HG03097 (cell line): ENCODE measurements around the gene SGTB.
"Not testable (repeated sequence)": the region's sequence is repeated elsewhere in the genome, so short reads cannot be mapped to it uniquely, and the experiment has no call there.

Source experiments
- ATAC-seq: cut with Tn5 transposase; IDR thresholded peaks from one replicate; pipeline ENCODE4 v1.9.1; 2021; ENCODE audit not compliant: unreplicated experiment, low FRiP score

SGTB gene

DNA sequence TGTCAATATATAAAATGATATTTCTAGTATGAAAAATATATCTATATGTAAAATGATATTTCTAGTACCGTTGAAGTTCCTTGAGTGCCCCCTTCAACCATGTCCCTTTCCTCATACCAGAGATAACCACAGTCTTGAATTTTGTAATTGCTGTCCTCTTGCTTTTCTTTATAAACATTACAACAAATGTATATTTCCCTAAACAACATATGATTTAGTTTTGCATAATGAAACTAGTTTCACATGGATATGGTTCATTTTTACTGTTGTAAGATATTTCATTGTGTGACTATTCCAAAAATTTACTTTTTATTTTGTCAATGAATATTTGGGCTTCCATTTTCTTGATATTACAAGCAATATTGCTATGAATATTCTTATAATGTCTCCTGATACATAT lies 14.1 kb upstream of the SGTB start:
- no peak for ATAC-seq

- ATAC-seq, result no peak
These were observed 13.0 kb upstream of the SGTB start for GRCh38 chr5:65734921-65735320.

- ATAC-seq, result not testable (repeated sequence)
These were observed 12.4 kb upstream of the SGTB start for GRCh38 chr5:65734196-65734775.

DNA sequence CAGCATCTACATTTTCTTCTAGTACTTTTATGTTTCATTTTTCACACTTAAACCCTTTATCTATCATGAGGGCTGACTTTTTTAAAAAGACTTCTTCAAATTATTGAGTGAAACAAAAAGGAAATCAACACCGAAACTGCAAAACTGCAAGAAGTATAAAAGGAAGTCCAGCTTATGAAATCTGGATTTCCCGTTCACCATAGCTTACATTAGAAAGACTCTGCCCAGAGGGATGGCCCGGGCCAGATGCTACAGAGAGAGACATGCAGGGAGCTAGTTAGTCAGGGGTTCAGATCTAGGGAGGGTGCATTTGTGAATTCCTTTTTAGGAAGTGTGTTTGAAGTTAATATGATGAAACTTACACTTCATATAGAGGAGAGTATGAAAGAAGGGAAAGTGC lies 10.1 kb upstream of the SGTB start:
- not testable (repeated sequence) for ATAC-seq

- no peak for ATAC-seq
These were observed 9.0 kb upstream of the SGTB start for GRCh38 chr5:65730910-65731309.

DNA sequence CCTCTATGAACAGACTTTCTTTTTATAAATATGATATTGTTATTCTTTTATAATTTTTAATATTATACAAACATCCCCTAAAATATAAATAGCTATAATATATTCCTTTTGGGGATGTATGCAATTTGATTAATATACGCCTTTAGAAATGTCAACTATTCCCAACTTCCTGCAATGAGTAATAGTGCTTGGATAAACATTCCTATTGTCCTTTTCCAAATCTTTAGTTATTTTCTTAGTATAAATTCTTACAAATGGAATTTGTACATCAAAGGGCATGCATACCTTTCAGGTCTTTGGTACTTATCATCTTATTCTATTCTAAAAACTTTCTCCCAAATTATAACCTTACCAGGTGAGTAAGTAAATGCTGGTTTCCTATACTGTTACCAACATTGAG lies 6.3 kb upstream of the SGTB start:
- ATAC-seq, result no peak

- ATAC-seq, result no peak
These were observed 5.7 kb upstream of the SGTB start for GRCh38 chr5:65727491-65728156.

DNA sequence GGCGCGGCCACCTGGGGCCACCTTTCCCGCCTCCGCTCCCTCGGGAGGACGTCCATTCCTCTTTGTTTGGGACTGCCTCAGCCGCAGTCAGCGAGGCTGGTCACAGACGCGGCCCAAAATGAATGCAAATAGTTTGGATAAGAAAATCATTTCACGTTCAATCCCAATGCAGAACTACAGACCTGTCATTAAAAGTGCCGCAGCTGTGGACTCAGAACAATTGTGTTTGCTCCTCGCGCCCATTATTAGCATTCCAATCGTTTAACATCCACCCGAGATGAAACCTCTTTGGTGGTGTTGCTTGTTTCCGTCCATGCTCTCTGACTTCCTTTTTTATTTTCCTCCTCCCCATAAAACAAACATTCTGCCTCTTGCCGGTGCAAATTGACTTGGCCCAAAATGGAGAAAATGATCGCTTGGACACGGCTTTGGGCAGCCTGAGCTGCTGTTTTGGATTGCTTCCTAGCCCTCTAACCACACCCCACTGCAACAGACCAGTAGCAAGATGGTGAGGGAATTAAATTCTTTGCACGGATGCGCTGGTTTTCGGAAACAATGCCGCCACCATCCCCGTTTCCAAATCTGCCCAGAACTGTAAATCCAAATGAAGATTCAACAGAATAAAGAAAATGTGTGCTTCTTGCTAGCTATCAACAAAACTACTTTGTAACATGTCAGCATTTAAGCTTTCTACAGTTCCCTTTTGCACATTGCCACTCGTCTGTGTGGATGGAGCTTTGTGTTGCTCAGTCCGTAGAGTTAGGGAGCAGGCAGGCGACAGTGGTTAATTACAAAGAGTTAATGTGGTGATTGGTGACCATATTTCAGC lies 880 bp upstream of the SGTB start:
- ATAC-seq, result no peak

DNA sequence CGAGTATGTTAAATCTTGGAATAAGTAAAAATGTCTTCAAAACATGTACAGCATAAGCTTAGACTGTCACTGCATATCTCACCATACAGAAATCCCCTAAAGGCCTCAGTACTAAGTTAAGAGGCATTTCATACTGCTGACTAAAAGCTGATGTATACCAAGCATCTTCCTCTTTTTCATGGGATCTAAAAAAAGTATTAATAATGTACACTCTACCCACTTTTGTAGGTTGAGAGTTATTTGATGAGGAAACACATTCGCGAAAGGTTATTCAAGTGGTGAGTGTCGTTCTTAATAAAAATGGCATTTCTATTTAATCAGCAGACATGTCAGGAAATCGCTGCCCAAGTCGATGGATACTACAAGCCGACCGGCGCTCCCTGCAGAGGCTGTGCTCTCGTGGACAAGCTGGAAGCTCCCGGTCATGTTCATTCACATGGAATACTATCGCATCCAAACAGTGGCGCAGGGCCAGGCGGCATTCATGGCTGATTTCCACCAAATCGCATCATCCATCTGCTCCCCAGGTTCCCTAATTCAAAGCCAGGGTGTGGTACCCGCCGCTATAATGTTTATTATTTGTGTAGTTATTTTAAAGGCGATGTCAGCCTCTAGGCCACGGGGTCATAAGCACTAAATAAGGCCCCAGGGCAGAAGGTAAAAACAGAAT lies 724 bp downstream of the SGTB start:
- no peak for ATAC-seq

GRCh38 chr5:65718576-65719310 lies 3.2 kb downstream of the SGTB start:
- no peak for ATAC-seq

DNA sequence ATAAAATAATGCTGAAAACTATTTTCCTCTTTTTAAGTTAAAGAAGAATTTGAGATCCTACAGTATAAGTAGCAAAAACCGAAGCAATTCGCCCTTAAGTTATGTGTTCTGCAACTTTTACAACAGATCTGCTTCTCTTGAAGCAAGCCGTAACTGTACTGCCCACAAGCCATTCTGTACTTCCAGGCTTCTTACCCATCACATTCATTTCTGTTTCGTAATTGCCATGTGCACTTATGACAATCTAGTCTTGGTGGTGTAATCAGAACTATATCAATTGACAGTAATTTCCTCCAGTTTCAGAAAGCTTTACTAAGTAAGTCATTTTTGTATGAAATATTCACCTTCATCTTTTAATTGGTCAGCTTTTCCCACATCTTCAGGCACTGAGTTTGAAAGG lies 13.8 kb downstream of the SGTB start:
- ATAC-seq, result no peak

DNA sequence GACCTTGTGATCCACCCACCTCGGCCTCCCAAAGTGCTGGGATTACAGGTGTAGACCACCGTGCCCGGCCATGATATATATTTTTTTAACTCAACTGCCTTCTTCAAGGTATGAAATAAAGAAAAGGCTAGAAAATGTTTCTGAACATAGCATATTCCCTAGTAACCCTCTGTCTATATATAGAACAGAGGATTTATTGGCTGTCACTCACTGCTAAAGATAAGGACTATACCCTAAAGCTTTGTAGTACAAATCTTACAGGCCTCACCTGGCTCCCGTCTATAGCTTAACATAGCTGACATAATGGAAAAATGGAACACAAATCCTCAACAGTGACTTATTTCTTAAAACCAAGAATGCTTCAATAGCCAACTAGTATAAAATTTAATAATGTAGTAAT lies 14.2 kb downstream of the SGTB start:
- ATAC-seq, result no peak

- no peak for ATAC-seq
These were observed 17.2 kb downstream of the SGTB start for GRCh38 chr5:65704621-65705239.

- no peak for ATAC-seq
These were observed 19.9 kb downstream of the SGTB start for GRCh38 chr5:65702036-65702435.

GRCh38 chr5:65699338-65699737 lies 22.6 kb downstream of the SGTB start:
- ATAC-seq, result no peak

DNA sequence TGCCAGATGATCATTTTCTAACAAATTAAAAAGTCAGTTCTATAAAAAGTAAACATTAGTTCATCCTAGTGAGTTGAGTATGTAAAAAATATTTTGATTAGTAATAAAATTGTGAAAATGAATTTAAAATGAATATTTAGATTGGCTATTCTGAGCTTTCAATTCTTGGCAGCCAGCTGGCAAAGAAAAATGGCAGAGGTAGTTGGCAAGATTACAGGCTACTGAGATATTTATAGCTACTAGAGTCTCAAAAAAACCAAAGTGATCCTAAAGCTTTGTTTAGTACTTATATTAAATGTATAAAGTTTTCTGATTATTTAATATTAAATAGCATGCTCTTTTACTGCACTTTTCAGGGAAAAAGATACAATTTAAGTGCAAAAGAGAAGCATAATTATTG lies 25.0 kb downstream of the SGTB start:
- ATAC-seq, result no peak

- no peak for ATAC-seq
These were observed 26.0 kb downstream of the SGTB start for GRCh38 chr5:65695896-65696295.

- ATAC-seq, result no peak
These were observed 26.6 kb downstream of the SGTB start for GRCh38 chr5:65695162-65695755.

- ATAC-seq, result no peak
These were observed 28.8 kb downstream of the SGTB start for GRCh38 chr5:65693121-65693520.

GRCh38 chr5:65682148-65682547 lies 39.8 kb downstream of the SGTB start:
- ATAC-seq, result no peak
